ENCODE data around the gene PCDHGC3. TPM values are rescaled to one million over a fixed set of nuclear protein-coding genes. Genes with fewer than 3 reads are reported as not detected.

PCDHGC3 gene
- total and polyA plus RNA-seq, 2 of the 8 experiments (the other 6 are each of a cell fraction or from before 2014, with no cell fraction given), result 4.7 to 18.6 TPM

DNA sequence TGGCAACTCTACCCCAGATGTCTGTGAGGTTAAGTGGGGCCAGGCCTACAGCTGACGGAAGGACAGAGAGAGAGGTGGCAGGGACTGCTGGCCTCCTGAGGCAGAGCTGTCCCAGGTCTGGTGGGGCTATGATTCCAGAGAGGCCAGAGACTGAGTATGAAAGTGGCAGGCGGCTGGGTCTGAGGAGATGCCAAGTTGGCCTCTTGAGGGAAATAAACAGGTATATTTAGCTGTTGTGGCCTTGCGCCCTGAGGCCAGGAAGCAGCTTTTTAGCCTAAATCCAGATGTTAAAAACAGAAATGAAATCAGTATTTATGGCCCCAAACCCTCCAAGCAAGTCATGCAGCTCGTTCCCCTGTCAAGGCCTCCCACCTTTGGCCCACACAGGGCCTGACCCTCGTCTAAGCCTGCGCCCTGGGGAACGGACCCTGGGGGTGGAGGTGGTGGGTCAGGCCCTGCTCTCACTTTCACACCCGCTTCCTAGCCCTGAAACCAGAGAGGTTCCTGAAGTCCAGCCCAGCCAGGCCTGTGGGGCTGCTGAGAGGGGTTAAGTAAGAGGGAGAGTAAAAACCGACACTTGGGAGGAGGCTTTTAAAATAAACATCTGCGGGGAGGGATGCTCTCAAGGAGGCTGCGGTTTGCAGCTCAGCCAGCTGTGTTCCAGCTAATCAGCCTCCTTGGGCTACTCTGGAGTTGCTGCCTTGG lies 31.8 kb downstream of the PCDHGC3 start:
- no peak overlapping the region for H2AFZ ChIP-seq (ENCODE audit: low read length)
- no peak overlapping the region for H4K5ac ChIP-seq (ENCODE audit: insufficient read length, low read depth, low read length)
- no peak overlapping the region for H3K4ac ChIP-seq (replicated peaks; ENCODE audit: insufficient read length, low read depth, low read length)
- CTCF ChIA-PET (ENCODE audit: partially characterized antibody), result interaction anchor here (0.5 to 50.9 kb wide), 30 partner anchors 10 to 326 kb away, joined by 3 to 1236 read pairs (median 6); partner anchors contain the start of genes PCDHB10, PCDHB14, PCDHB15 and PCDHB16
- H3K79me2 ChIP-seq (ENCODE audit: control insufficient read depth in 1 of 2, insufficient read depth in 2 of 2, low read length in 2 of 2), result no peaks in the 10 kb centered on the region
- no peak overlapping the region for H3K23ac ChIP-seq (ENCODE audit: insufficient read length)
- no peaks in the 10 kb centered on the region for H4K20me1 ChIP-seq (replicated peaks in 1 of 2; ENCODE audit: control insufficient read depth in 1 of 2, insufficient read depth in 2 of 2, low read length in 2 of 2)
- no peaks in the 10 kb centered on the region for H3K9me3 ChIP-seq (ENCODE audit: insufficient read depth in 2 of 2, low read depth in 1 of 2, low read length in 1 of 2)
- H3K18ac ChIP-seq (ENCODE audit: extremely low read depth, low read length), result no peak overlapping the region
- H3K23me2 ChIP-seq (ENCODE audit: low read depth, low read length), result peaks cover under 1% of the 10 kb centered on the region; the same call in 1 of the 2 replicates
- peak overlapping the region; percentile 40; the same call in 1 of the 2 replicates for H2BK15ac ChIP-seq (ENCODE audit: low read length)
- H2BK12ac ChIP-seq (ENCODE audit: low read depth, low read length), result 0 out of 2 replicates have a peak overlapping the region, but pooled peaks have one; percentile 60
- 79% methylated on average over 11 of the region's 11 CpGs; no CpG with 5 or more reads in 1 of the 2 experiments for WGBS, 2 experiments (ENCODE audit: extremely low coverage in 1 of 2, insufficient coverage in 1 of 2, insufficient read length in 1 of 2, insufficient replicate concordance in 2 of 2, low coverage in 1 of 2, low lambda C conversion rate in 2 of 2, missing lambda C conversion rate in 1 of 2)
- TF ChIP-seq PHF8 (conservative IDR thresholded peaks at IDR 0.05; ENCODE audit: low read depth, low read length) (no peak), MAFK (IDR thresholded peaks at IDR 0.05; ENCODE audit: low read depth, low read length) (no peak), SIN3A (conservative IDR thresholded peaks at IDR 0.05 in 1 of 2, IDR thresholded peaks at IDR 0.05 in 1 of 2; ENCODE audit: low read depth in 1 of 2, low read length in 2 of 2) (no peak), GABPA (IDR thresholded peaks at IDR 0.05; ENCODE audit: borderline replicate concordance, insufficient read depth, low read length) (no peak), SUZ12 (IDR thresholded peaks at IDR 0.05; ENCODE audit: low read length) (no peak)
- FAIRE-seq (no peak), DNase-seq (ENCODE audit: low read depth in 1 of 2, low spot score in 2 of 2) (no peak)
- H3K4me2 ChIP-seq (ENCODE audit: insufficient read depth in 1 of 2, low read depth in 2 of 2, low read length in 2 of 2), result peak overlapping the region in 1 of 2 experiments; percentile 65; a peak in 1 of 4 replicates
- H3K36me3 ChIP-seq (ENCODE audit: control insufficient read depth in 2 of 4, insufficient read depth in 4 of 4, low read length in 3 of 4), result peaks cover 0 to 9% (median 3%) of the 10 kb centered on the region in 4 experiments; a peak in 3 of 8 replicates
- no peak overlapping the region for H2AK5ac ChIP-seq (ENCODE audit: low read depth, low read length)
- H3K9ac ChIP-seq (replicated peaks in 1 of 4; ENCODE audit: extremely low read depth in 1 of 4, low read depth in 3 of 4, low read length in 3 of 4), result no peak overlapping the region
- H3K79me1 ChIP-seq (ENCODE audit: low read depth, low read length), result no peaks in the 10 kb centered on the region
- POLR2A ChIA-PET (ENCODE audit: partially characterized antibody), result interaction anchor here (0.7 to 1.2 kb wide), 5 partner anchors 11 to 53 kb away, joined by 3 to 5 read pairs (median 4); partner anchors contain the start of gene PCDHGC4
- peaks cover 4 to 14% (median 9%) of the 10 kb centered on the region in 4 experiments for H3K4me1 ChIP-seq (replicated peaks in 1 of 4; ENCODE audit: control insufficient read depth in 3 of 4, insufficient read depth in 4 of 4, low read length in 3 of 4)
- H3K27ac ChIP-seq (ENCODE audit: low read depth, low read length), result no peak overlapping the region
- no peaks in the 10 kb centered on the region for H3K27me3 ChIP-seq (replicated peaks in 1 of 4; ENCODE audit: control insufficient read depth in 3 of 4, extremely low read depth in 1 of 4, insufficient read depth in 3 of 4, low read length in 3 of 4)
- H2BK20ac ChIP-seq (ENCODE audit: low read length), result no peak overlapping the region; the same call in 1 of the 2 replicates
- no peak overlapping the region for H3K4me3 ChIP-seq (ENCODE audit: extremely low read depth in 1 of 4, insufficient read depth in 2 of 4, low read depth in 3 of 4, low read length in 4 of 4)
- no peak overlapping the region for H4K91ac ChIP-seq (replicated peaks; ENCODE audit: insufficient read length, low read length)
- H4K8ac ChIP-seq (ENCODE audit: extremely low read depth, insufficient read depth, low read length), result no peak overlapping the region
- H2BK5ac ChIP-seq (ENCODE audit: low read depth, low read length), result 0 out of 2 replicates have a peak overlapping the region, but pooled peaks have one; percentile 56
- H3K56ac ChIP-seq (replicated peaks; ENCODE audit: insufficient read length, low read depth, low read length), result no peak overlapping the region
- H2BK120ac ChIP-seq (replicated peaks; ENCODE audit: low read depth, low read length), result no peak overlapping the region
- H3K14ac ChIP-seq (ENCODE audit: insufficient read length), result no peak overlapping the region
